Suprapubic skin (tissue), 4 donors: ENCODE results near the gene NAALADL2. TPM values are rescaled to one million over a fixed set of nuclear protein-coding genes. Genes with fewer than 3 reads are reported as not detected.
A peak's percentile ranks its signal among the peaks of the same experiment; 100 is the strongest.

Source experiments
- DNase-seq, 2 donors: peaks; one replicate each; pipeline ENCODE4 v3.0.0-alpha.2; 2019; ENCODE audit warnings: low spot score in 2 of 2
- H3K27ac ChIP-seq: fragments of 200-600 bp; sonication (generic); one replicate; pipeline ENCODE4 v1.5.1; 2019
- H3K27me3 ChIP-seq: fragments of 200-600 bp; sonication (generic); one replicate; pipeline ENCODE4 v1.5.1; 2019
- H3K36me3 ChIP-seq: fragments of 200-600 bp; sonication (generic); one replicate; pipeline ENCODE4 v1.5.1; 2019
- H3K4me1 ChIP-seq: fragments of 200-600 bp; sonication (generic); one replicate; pipeline ENCODE4 v1.5.1; 2019
- H3K4me3 ChIP-seq: fragments of 200-600 bp; sonication (generic); one replicate; pipeline ENCODE4 v1.5.1; 2019; ENCODE audit warnings: mild to moderate bottlenecking
- H3K9me3 ChIP-seq: fragments of 200-600 bp; sonication (generic); one replicate; pipeline ENCODE4 v1.5.1; 2019
- EP300 ChIP-seq: sonication (generic); formaldehyde crosslinking; IDR thresholded peaks from one replicate; pipeline ENCODE4 v1.6.1; 2017; ENCODE audit warnings: antibody characterized with exemption
- POLR2A ChIP-seq, 2 donors: fragments of 450-650 bp; IDR thresholded peaks; one replicate each; pipeline ENCODE4 v1.6.1; 2017; ENCODE audit warnings: antibody characterized with exemption in 2 of 2, mild to moderate bottlenecking in 2 of 2, moderate library complexity in 2 of 2
- POLR2AphosphoS5 ChIP-seq, 3 donors: sonication (generic); formaldehyde crosslinking; IDR thresholded peaks; one replicate each; pipeline ENCODE4 v1.6.1; 2017; ENCODE audit warnings: antibody characterized with exemption in 3 of 3
- WGBS: methylation state at CpG from one replicate; pipeline ENCODE4 v1.1.5; 2018; 5-methylcytosine and 5-hydroxymethylcytosine counted together
- total RNA-seq, 4 donors: library from RNA; depleted of rRNA; stranded (reverse); fragments of >200 nt; gene quantifications; one replicate each; pipeline ENCODE4 v1.1.0, GENCODE V29; 2016
- TF ChIP-seq, protein P1 (sequence below), 2 donors: fragments of 200-600 bp in 1 of 2; fragments of 450-650 bp in 1 of 2; sonication (generic) in 1 of 2; IDR thresholded peaks; one replicate each; pipeline ENCODE4 v1.5.1; 2016 to 2019; ENCODE audit warnings: antibody characterized with exemption in 2 of 2, mild to moderate bottlenecking in 1 of 2, moderate library complexity in 1 of 2

NAALADL2 gene
- total RNA-seq = 10 to 100 TPM in 1 of 4 donors, 1 to 10 TPM in 3; 4.0 to 10.5 (median 8.5) TPM

DNA sequence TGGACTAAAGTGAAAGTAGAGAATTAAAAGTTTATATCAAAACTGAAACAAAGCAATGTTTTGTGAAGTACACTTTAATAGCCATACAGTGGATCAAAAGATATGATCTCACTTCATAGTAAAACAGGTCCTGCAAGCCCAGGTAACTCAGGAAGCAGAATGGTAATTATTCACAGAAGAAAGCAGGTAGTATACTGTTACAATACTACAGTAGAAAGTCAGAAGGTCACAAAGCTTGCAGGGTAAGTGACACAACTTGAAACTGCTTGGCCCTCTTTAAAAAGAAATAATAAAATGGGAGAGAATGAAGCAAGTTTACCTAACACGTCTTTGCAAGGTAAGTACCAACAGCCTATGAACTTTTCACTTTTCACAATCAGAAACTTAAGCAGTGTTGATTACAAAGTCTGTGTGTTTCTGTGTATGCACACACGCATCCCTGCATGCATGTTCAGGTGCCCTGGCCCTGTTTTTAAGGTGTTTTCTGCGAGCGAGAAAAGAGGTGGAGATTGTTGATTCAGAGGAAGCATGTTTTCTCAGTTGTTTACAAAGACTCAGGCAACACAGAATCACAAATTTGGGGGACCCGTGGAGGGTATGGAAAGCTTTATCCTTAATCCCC lies at the start of gene NAALADL2:
NAALADL2 (plus strand) TSS at position 221 of the 622 bp plus-strand sequence.
- no peak within 1 kb of the TSS for H3K4me3 ChIP-seq
- no peaks in the 10 kb centered on the region for H3K27me3 ChIP-seq
- no peaks in the 10 kb centered on the region for H3K36me3 ChIP-seq
- no peaks in the 10 kb centered on the region for H3K9me3 ChIP-seq
- peaks cover 17% of the 10 kb centered on the region for H3K4me1 ChIP-seq
- WGBS = 69% methylated on average over 5 of the region's 5 CpGs
- H3K27ac ChIP-seq = peak within 1 kb of the TSS; percentile 42
- DNase-seq = no peak
- TF ChIP-seq EP300 = no peak
- TF ChIP-seq, protein P1, sequence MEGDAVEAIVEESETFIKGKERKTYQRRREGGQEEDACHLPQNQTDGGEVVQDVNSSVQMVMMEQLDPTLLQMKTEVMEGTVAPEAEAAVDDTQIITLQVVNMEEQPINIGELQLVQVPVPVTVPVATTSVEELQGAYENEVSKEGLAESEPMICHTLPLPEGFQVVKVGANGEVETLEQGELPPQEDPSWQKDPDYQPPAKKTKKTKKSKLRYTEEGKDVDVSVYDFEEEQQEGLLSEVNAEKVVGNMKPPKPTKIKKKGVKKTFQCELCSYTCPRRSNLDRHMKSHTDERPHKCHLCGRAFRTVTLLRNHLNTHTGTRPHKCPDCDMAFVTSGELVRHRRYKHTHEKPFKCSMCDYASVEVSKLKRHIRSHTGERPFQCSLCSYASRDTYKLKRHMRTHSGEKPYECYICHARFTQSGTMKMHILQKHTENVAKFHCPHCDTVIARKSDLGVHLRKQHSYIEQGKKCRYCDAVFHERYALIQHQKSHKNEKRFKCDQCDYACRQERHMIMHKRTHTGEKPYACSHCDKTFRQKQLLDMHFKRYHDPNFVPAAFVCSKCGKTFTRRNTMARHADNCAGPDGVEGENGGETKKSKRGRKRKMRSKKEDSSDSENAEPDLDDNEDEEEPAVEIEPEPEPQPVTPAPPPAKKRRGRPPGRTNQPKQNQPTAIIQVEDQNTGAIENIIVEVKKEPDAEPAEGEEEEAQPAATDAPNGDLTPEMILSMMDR (IDR thresholded peaks at IDR 0.05) = no peak
- no peak for TF ChIP-seq POLR2AphosphoS5 (IDR thresholded peaks at IDR 0.05)
- TF ChIP-seq POLR2A (IDR thresholded peaks at IDR 0.05) = no peak

- Histone ChIP-seq H3K27ac (no peak overlapping the region), H3K4me1 (no peaks in the 10 kb centered on the region), H3K36me3 (no peaks in the 10 kb centered on the region), H3K27me3 (no peaks in the 10 kb centered on the region), H3K9me3 (no peaks in the 10 kb centered on the region), H3K4me3 (no peak overlapping the region)
- no peak for TF ChIP-seq POLR2AphosphoS5 (IDR thresholded peaks at IDR 0.05)
- no peak for TF ChIP-seq POLR2A (IDR thresholded peaks at IDR 0.05)
- no peak for TF ChIP-seq EP300
- TF ChIP-seq, protein P1 (IDR thresholded peaks at IDR 0.05) = no peak
- no peak for DNase-seq
Observed at GRCh38 chr3:174810254-174810653, 48.9 kb upstream of the NAALADL2 start.

DNA sequence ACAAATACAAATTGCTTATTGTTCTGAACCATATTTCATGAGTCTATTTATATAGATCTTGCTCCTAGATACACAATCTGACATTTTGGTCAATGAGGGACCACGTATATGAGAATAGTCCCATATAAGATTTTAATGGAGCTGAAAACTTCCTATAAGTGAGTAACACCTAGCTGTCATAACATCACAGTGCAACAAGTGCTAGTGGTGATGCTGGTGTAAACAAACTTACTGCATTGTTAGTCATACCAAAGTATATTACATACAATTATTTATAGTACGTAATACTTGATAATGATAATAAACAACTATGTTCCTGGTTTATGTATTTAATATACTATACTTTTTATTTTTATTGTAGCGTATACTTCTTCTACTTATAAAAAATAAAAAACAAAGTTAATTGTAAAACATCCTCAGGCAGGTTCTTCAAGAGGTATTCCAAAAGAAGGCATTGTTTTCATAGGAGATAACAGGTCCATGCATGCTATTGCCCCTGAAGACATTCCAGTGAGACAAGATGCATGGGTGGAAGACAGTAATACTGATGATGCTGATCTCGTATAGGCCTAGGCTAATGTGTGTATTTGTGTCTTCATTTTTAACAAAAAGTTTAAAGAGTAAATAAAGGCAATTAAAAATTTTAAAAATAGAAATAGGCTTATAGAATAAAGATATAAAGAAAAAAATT lies 46.8 kb upstream of the NAALADL2 start:
- Histone ChIP-seq H3K4me3 (no peak overlapping the region), H3K36me3 (no peaks in the 10 kb centered on the region)
- WGBS = 85% methylated on average over 4 of the region's 4 CpGs

GRCh38 chr3:174815750-174816149 lies 43.4 kb upstream of the NAALADL2 start:
- TF ChIP-seq EP300 (no peak), POLR2AphosphoS5 (IDR thresholded peaks at IDR 0.05) (no peak), POLR2A (IDR thresholded peaks at IDR 0.05) (no peak)
- TF ChIP-seq, protein P1 (IDR thresholded peaks at IDR 0.05) = no peak
- Histone ChIP-seq H3K27ac (no peak overlapping the region), H3K9me3 (no peaks in the 10 kb centered on the region), H3K4me1 (no peaks in the 10 kb centered on the region), H3K36me3 (no peaks in the 10 kb centered on the region), H3K4me3 (no peak overlapping the region), H3K27me3 (no peaks in the 10 kb centered on the region)
- 38% methylated on average over 1 of the region's 1 CpG for WGBS
- no peak for DNase-seq

More for the DNA sequence above, 46.8 kb upstream of the NAALADL2 start:
- DNase-seq = no peak
- H3K9me3 ChIP-seq = no peaks in the 10 kb centered on the region
- H3K27ac ChIP-seq = no peak overlapping the region
- TF ChIP-seq, protein P1 (IDR thresholded peaks at IDR 0.05) = no peak
- TF ChIP-seq EP300 = no peak
- no peak for TF ChIP-seq POLR2A (IDR thresholded peaks at IDR 0.05)
- no peak for TF ChIP-seq POLR2AphosphoS5 (IDR thresholded peaks at IDR 0.05)
- no peaks in the 10 kb centered on the region for H3K4me1 ChIP-seq
- no peaks in the 10 kb centered on the region for H3K27me3 ChIP-seq

DNA sequence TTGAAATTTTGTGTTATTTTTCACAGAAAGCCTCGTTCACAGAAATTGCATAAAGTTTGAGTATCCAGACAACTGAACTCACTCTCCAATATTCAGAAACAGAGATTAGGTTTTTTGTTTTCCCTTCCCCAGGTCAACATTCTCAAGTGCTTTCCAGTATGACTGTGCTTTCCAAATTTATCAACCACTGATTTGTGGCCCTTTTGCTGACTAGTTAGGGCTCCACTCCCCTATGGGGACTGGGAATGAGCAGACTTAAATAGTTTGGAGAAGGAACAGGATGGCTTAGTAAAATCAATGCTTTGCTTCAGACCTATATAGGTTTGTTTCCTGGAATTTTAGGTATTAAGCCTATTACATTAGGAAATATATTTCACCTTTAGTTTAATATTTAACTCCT lies 38.2 kb upstream of the NAALADL2 start:
- no peak overlapping the region for H3K27ac ChIP-seq
- H3K36me3 ChIP-seq = no peaks in the 10 kb centered on the region
- no peaks in the 10 kb centered on the region for H3K27me3 ChIP-seq
- TF ChIP-seq POLR2A (IDR thresholded peaks at IDR 0.05) (no peak), POLR2AphosphoS5 (IDR thresholded peaks at IDR 0.05) (no peak), EP300 (no peak)
- TF ChIP-seq, protein P1 (IDR thresholded peaks at IDR 0.05) = no peak
- H3K9me3 ChIP-seq = no peaks in the 10 kb centered on the region
- 89% methylated on average over 1 of the region's 1 CpG for WGBS
- DNase-seq = no peak
- no peak overlapping the region for H3K4me3 ChIP-seq
- no peaks in the 10 kb centered on the region for H3K4me1 ChIP-seq
